Measurements from ENCODE around the gene RHO. TPM values are rescaled to one million over a fixed set of nuclear protein-coding genes. Genes with fewer than 3 reads are reported as not detected.

Gene RHO
- total and polyA plus RNA-seq, 2 experiments from 2014 or later: 0.19 TPM; not detected in 1

- Histone ChIP-seq H2AFZ (no peak overlapping the region), H3K4me1 (ENCODE audit: insufficient read depth) (peaks cover 8% of the 10 kb centered on the region), H3K4me3 (no peak overlapping the region), H3K27ac (no peak overlapping the region), H3K36me3 (replicated peaks; ENCODE audit: insufficient read depth, low read depth) (no peaks in the 10 kb centered on the region), H3K4me2 (no peak overlapping the region), H4K20me1 (ENCODE audit: insufficient read depth, poor library complexity, severe bottlenecking) (no peaks in the 10 kb centered on the region), H3K9me3 (ENCODE audit: low read depth) (no peaks in the 10 kb centered on the region), H3K27me3 (no peaks in the 10 kb centered on the region), H3K79me2 (no peaks in the 10 kb centered on the region), H3K9me2 (replicated peaks; ENCODE audit: insufficient read depth) (no peaks in the 10 kb centered on the region)
- 88% methylated on average over 3 of the region's 3 CpGs for WGBS (ENCODE audit: low lambda C conversion rate, missing lambda C conversion rate)
- no peak for DNase-seq (ENCODE audit: low spot score)
- TF ChIP-seq EZH2 (IDR thresholded peaks at IDR 0.05; ENCODE audit: borderline replicate concordance) (no peak), EZH2phosphoT487 (IDR thresholded peaks at IDR 0.05; ENCODE audit: low read depth, severe bottlenecking, unreplicated experiment) (no peak), CTCF (IDR thresholded peaks at IDR 0.05; ENCODE audit: poor library complexity) (no peak)
Measured at GRCh38 chr3:129549805-129550204, 21.4 kb downstream of the RHO start.

GRCh38 chr3:129552287-129553050 is 24.0 kb downstream of the RHO start:
- Histone ChIP-seq H3K4me2 (no peak overlapping the region), H3K36me3 (replicated peaks; ENCODE audit: insufficient read depth, low read depth) (no peaks in the 10 kb centered on the region)

GRCh38 chr3:129553171-129553570 is 24.7 kb downstream of the RHO start:
- peaks cover 26% of the 10 kb centered on the region for H3K4me1 ChIP-seq (ENCODE audit: insufficient read depth)
- WGBS (ENCODE audit: low lambda C conversion rate, missing lambda C conversion rate): 81% methylated on average over 5 of the region's 6 CpGs
- no peaks in the 10 kb centered on the region for H3K9me3 ChIP-seq (ENCODE audit: low read depth)
- no peak overlapping the region for H3K4me2 ChIP-seq
- no peaks in the 10 kb centered on the region for H3K27me3 ChIP-seq
- H3K9me2 ChIP-seq (replicated peaks; ENCODE audit: insufficient read depth): no peaks in the 10 kb centered on the region
- H3K36me3 ChIP-seq (replicated peaks; ENCODE audit: insufficient read depth, low read depth): no peaks in the 10 kb centered on the region
- no peak overlapping the region for H3K4me3 ChIP-seq
- no peaks in the 10 kb centered on the region for H4K20me1 ChIP-seq (ENCODE audit: insufficient read depth, poor library complexity, severe bottlenecking)
- H2AFZ ChIP-seq: no peak overlapping the region
- TF ChIP-seq CTCF (IDR thresholded peaks at IDR 0.05; ENCODE audit: poor library complexity): no peak
- TF ChIP-seq EZH2phosphoT487 (IDR thresholded peaks at IDR 0.05; ENCODE audit: low read depth, severe bottlenecking, unreplicated experiment): no peak
- TF ChIP-seq EZH2 (IDR thresholded peaks at IDR 0.05; ENCODE audit: borderline replicate concordance): no peak
- no peak overlapping the region for H3K27ac ChIP-seq
- DNase-seq (ENCODE audit: low spot score): no peak
- no peaks in the 10 kb centered on the region for H3K79me2 ChIP-seq

More at GRCh38 chr3:129552287-129553050, 24.0 kb downstream of the RHO start:
- Histone ChIP-seq H3K4me3 (no peak overlapping the region), H3K9me2 (replicated peaks; ENCODE audit: insufficient read depth) (no peaks in the 10 kb centered on the region), H3K79me2 (no peaks in the 10 kb centered on the region), H2AFZ (no peak overlapping the region), H3K9me3 (ENCODE audit: low read depth) (no peaks in the 10 kb centered on the region), H4K20me1 (ENCODE audit: insufficient read depth, poor library complexity, severe bottlenecking) (no peaks in the 10 kb centered on the region), H3K4me1 (ENCODE audit: insufficient read depth) (peaks cover 21% of the 10 kb centered on the region), H3K27me3 (no peaks in the 10 kb centered on the region), H3K27ac (no peak overlapping the region)
- TF ChIP-seq EZH2phosphoT487 (IDR thresholded peaks at IDR 0.05; ENCODE audit: low read depth, severe bottlenecking, unreplicated experiment): no peak
- no peak for TF ChIP-seq CTCF (IDR thresholded peaks at IDR 0.05; ENCODE audit: poor library complexity)
- TF ChIP-seq EZH2 (IDR thresholded peaks at IDR 0.05; ENCODE audit: borderline replicate concordance): no peak
- no peak for DNase-seq (ENCODE audit: low spot score)
- 80% methylated on average over 10 of the region's 10 CpGs for WGBS (ENCODE audit: low lambda C conversion rate, missing lambda C conversion rate)
